ENCODE results near the gene SIPA1L3. TPM values are rescaled to one million over a fixed set of nuclear protein-coding genes. Genes with fewer than 3 reads are reported as not detected.

SIPA1L3 gene
- total and polyA plus RNA-seq, 4 donors, result 9.6 to 50.5 (median 27.6) TPM

DNA sequence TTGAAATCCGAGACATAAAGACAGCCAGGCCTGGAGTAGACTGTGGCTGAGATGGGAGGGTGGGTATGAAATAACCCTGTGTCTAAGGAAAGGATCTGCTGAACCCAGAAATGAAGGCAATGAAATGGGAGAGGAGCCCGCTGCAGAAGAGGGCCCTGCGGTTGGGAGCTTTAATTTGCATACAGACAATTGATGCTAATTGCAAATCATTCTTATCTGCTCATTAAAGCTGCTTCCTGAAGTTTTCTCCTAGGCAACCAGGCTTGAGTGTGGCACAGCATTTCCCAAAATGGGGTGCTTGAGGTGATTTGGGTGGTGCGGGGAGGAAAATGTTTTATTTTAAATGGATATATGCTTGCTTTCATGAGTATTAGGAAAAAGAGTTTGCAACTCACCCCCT, 261.6 kb downstream of the SIPA1L3 start:
- TF ChIP-seq, protein P1, sequence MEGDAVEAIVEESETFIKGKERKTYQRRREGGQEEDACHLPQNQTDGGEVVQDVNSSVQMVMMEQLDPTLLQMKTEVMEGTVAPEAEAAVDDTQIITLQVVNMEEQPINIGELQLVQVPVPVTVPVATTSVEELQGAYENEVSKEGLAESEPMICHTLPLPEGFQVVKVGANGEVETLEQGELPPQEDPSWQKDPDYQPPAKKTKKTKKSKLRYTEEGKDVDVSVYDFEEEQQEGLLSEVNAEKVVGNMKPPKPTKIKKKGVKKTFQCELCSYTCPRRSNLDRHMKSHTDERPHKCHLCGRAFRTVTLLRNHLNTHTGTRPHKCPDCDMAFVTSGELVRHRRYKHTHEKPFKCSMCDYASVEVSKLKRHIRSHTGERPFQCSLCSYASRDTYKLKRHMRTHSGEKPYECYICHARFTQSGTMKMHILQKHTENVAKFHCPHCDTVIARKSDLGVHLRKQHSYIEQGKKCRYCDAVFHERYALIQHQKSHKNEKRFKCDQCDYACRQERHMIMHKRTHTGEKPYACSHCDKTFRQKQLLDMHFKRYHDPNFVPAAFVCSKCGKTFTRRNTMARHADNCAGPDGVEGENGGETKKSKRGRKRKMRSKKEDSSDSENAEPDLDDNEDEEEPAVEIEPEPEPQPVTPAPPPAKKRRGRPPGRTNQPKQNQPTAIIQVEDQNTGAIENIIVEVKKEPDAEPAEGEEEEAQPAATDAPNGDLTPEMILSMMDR (IDR thresholded peaks at IDR 0.05; ENCODE audit: control extremely low read depth, extremely low read depth), result no peak
- Histone ChIP-seq H3K4me1 (ENCODE audit: control insufficient read depth in 5 of 5, insufficient read depth in 5 of 5, low read length in 5 of 5) (no peaks in the 10 kb centered on the region), H3K36me3 (ENCODE audit: control insufficient read depth in 4 of 4, insufficient read depth in 4 of 4, low read length in 4 of 4) (peaks cover 4 to 21% (median 7%) of the 10 kb centered on the region in 4 donors), H3K9me3 (ENCODE audit: control insufficient read depth in 4 of 4, insufficient read depth in 3 of 4, low read length in 3 of 4) (no peaks in the 10 kb centered on the region), H3K4me3 (no peak overlapping the region), H3K9ac (ENCODE audit: insufficient read depth in 1 of 2, low read length in 2 of 2) (no peak overlapping the region), H3K27me3 (ENCODE audit: control insufficient read depth in 3 of 3, insufficient read depth in 3 of 3, low read length in 2 of 3) (no peaks in the 10 kb centered on the region), H3K27ac (ENCODE audit: low read depth in 1 of 2, low read length in 1 of 2) (no peak overlapping the region)
- WGBS, 2 donors, result 87 to 93% methylated on average over 4 of the region's 4 CpGs
- ATAC-seq (ENCODE audit: insufficient read depth, low FRiP score) (no peak), DNase-seq (no peak)

DNA sequence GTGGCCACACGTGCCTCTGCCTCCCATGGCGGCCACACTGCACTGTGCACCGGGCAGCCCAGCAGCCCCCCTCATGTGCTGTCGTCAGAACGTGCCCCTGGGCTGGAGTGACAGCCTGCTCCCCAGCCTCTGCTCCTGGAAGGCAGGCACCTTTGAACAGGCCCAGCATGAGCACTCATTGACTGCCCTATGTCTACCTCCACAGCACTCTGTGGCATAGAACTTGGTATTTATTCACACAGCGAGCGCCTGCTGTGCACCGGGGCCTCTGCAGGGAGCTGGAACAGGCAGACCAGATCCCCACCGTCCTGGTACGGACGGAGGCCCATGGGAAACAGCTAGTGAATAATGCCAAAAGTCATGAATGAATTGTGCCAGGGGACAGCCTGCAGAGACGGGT, 263.3 kb downstream of the SIPA1L3 start:
- H3K9me3 ChIP-seq (ENCODE audit: control insufficient read depth in 4 of 4, insufficient read depth in 3 of 4, low read length in 3 of 4), result no peaks in the 10 kb centered on the region
- H3K36me3 ChIP-seq (ENCODE audit: control insufficient read depth in 4 of 4, insufficient read depth in 4 of 4, low read length in 4 of 4), result peaks cover 0 to 9% (median 1%) of the 10 kb centered on the region in 4 donors
- 92 to 94% methylated on average over 12 of the region's 12 CpGs for WGBS, 2 donors
- H3K4me3 ChIP-seq, result no peak overlapping the region
- H3K27me3 ChIP-seq (ENCODE audit: control insufficient read depth in 3 of 3, insufficient read depth in 3 of 3, low read length in 2 of 3), result no peaks in the 10 kb centered on the region
- DNase-seq (no peak), ATAC-seq (ENCODE audit: insufficient read depth, low FRiP score) (no peak)
- H3K4me1 ChIP-seq (ENCODE audit: control insufficient read depth in 5 of 5, insufficient read depth in 5 of 5, low read length in 5 of 5), result no peaks in the 10 kb centered on the region
- no peak overlapping the region for H3K9ac ChIP-seq (ENCODE audit: insufficient read depth in 1 of 2, low read length in 2 of 2)
- TF ChIP-seq, protein P1 (IDR thresholded peaks at IDR 0.05; ENCODE audit: control extremely low read depth, extremely low read depth), result no peak
- no peak overlapping the region for H3K27ac ChIP-seq (ENCODE audit: low read depth in 1 of 2, low read length in 1 of 2)

DNA sequence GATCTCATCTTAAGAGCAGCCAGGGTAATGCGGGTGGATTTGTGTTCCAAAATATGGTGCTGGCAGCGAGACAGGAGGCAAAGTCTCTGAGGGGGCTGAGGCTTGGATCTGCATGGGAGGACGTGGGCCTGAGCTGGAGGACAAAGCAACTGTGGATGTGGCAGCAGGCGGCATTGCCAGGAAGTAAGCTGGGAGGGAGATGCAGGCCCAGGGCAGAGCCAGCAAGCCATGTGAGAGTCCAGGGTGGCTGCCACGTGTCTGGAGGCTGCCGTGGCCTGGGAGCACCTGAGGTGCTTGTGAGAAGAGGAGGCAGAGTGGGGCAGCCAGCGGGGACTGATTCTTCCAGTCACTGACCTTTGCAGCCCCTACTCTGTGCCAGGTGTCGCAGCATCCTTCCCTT, 265.0 kb downstream of the SIPA1L3 start:
- DNase-seq (no peak), ATAC-seq (ENCODE audit: insufficient read depth, low FRiP score) (no peak)
- WGBS, 2 donors, result 94 to 97% methylated on average over 8 of the region's 8 CpGs
- Histone ChIP-seq H3K27me3 (ENCODE audit: control insufficient read depth in 3 of 3, insufficient read depth in 3 of 3, low read length in 2 of 3) (no peaks in the 10 kb centered on the region), H3K9ac (ENCODE audit: insufficient read depth in 1 of 2, low read length in 2 of 2) (no peak overlapping the region), H3K4me3 (no peak overlapping the region), H3K27ac (ENCODE audit: low read depth in 1 of 2, low read length in 1 of 2) (no peak overlapping the region), H3K9me3 (ENCODE audit: control insufficient read depth in 4 of 4, insufficient read depth in 3 of 4, low read length in 3 of 4) (no peaks in the 10 kb centered on the region), H3K36me3 (ENCODE audit: control insufficient read depth in 4 of 4, insufficient read depth in 4 of 4, low read length in 4 of 4) (peaks cover 0 to 2% (median 0%) of the 10 kb centered on the region in 4 donors), H3K4me1 (ENCODE audit: control insufficient read depth in 5 of 5, insufficient read depth in 5 of 5, low read length in 5 of 5) (no peaks in the 10 kb centered on the region)
- TF ChIP-seq, protein P1 (IDR thresholded peaks at IDR 0.05; ENCODE audit: control extremely low read depth, extremely low read depth), result no peak

Measured in lung (tissue), 12 donors.